ENCODE measurements around the gene PCNX4.

GRCh38 chr14:60204104-60204842, 112.5 kb downstream of the PCNX4 start:
- TF ChIP-seq CTCF (IDR thresholded peaks at IDR 0.05 in 2 of 3, conservative IDR thresholded peaks at IDR 0.05 in 1 of 3; ENCODE audit: borderline replicate concordance in 1 of 3, insufficient read depth in 1 of 3, low read depth in 2 of 3, low read length in 2 of 3) = no peak
- no peak for TF ChIP-seq POLR2AphosphoS5 (IDR thresholded peaks at IDR 0.05; ENCODE audit: low read depth, low read length)
- no peak for TF ChIP-seq ATF3 (IDR thresholded peaks at IDR 0.05)
- no peak for TF ChIP-seq SP1 (IDR thresholded peaks at IDR 0.05; ENCODE audit: low read depth)
- no peak for TF ChIP-seq MAX (IDR thresholded peaks at IDR 0.05)
- no peak for TF ChIP-seq EZH2phosphoT487 (IDR thresholded peaks at IDR 0.05; ENCODE audit: borderline replicate concordance)
- TF ChIP-seq ZFX (IDR thresholded peaks at IDR 0.05) = no peak
- TF ChIP-seq RAD21 (IDR thresholded peaks at IDR 0.05; ENCODE audit: low read depth) = no peak
- TF ChIP-seq EZH2 (IDR thresholded peaks at IDR 0.05) = no peak

Measured in HCT116 (cell line).